Loucy (cell line): ENCODE measurements around the gene NXPH1.

Source experiments
- H2AFZ ChIP-seq: fragments of 200-600 bp; sonication (generic); 2 replicates; pipeline ENCODE4 v1.6.0; 2016; ENCODE audit warnings: antibody characterized with exemption, mild to moderate bottlenecking, low read length, moderate library complexity
- H3F3A ChIP-seq: fragments of 200-600 bp; 2 replicates; pipeline ENCODE4 v1.6.0; 2016; ENCODE audit warnings: antibody characterized with exemption, low read depth, mild to moderate bottlenecking
- H3K27me3 ChIP-seq: fragments of 200-600 bp; sonication (generic); 2 replicates; pipeline ENCODE4 v1.6.1; 2014; ENCODE audit warnings: low read length, mild to moderate bottlenecking; ENCODE audit not compliant: insufficient read depth, poor library complexity, severe bottlenecking
- H3K36me3 ChIP-seq: fragments of 200-600 bp; sonication (generic); 2 replicates; pipeline ENCODE4 v1.6.1; 2016; ENCODE audit warnings: low read length; ENCODE audit not compliant: insufficient read depth
- H3K4me1 ChIP-seq: fragments of 200-600 bp; sonication (generic); 2 replicates; pipeline ENCODE4 v1.5.1; 2014; ENCODE audit warnings: low read length, mild to moderate bottlenecking; ENCODE audit not compliant: insufficient read depth, poor library complexity, severe bottlenecking
- H3K4me2 ChIP-seq: fragments of 200-600 bp; sonication (generic); 2 replicates; pipeline ENCODE4 v1.6.0; 2014; ENCODE audit warnings: antibody characterized with exemption, low read length, low read depth, mild to moderate bottlenecking; ENCODE audit not compliant: poor library complexity, severe bottlenecking
- H3K4me3 ChIP-seq: fragments of 200-600 bp; sonication (generic); 2 replicates; pipeline ENCODE4 v1.5.1; 2014; ENCODE audit warnings: low read length, mild to moderate bottlenecking, mixed read lengths; ENCODE audit not compliant: poor library complexity, severe bottlenecking
- H3K79me2 ChIP-seq: fragments of 200-600 bp; sonication (generic); 2 replicates; pipeline ENCODE4 v1.6.1; 2014; ENCODE audit warnings: low read length; ENCODE audit not compliant: insufficient read depth
- H3K9ac ChIP-seq: fragments of 200-600 bp; sonication (generic); 2 replicates; pipeline ENCODE4 v1.6.0; 2014; ENCODE audit warnings: mild to moderate bottlenecking, low read depth, low read length, moderate library complexity; ENCODE audit not compliant: poor library complexity, severe bottlenecking
- H3K9me2 ChIP-seq: fragments of 200-600 bp; sonication (generic); replicated peaks from 2 replicates; pipeline ENCODE4 v1.6.1; 2016; ENCODE audit warnings: low read depth, low read length, mixed read lengths
- H3K9me3 ChIP-seq: fragments of 200-600 bp; sonication (generic); 2 replicates; pipeline ENCODE4 v1.6.1; 2014; ENCODE audit warnings: mild to moderate bottlenecking, antibody characterized with exemption, low read length, low read depth; ENCODE audit not compliant: insufficient read depth
- H4K20me1 ChIP-seq: fragments of 200-600 bp; sonication (generic); 2 replicates; pipeline ENCODE4 v1.6.0; 2014; ENCODE audit warnings: antibody characterized with exemption, low read length, mild to moderate bottlenecking; ENCODE audit not compliant: insufficient read depth, poor library complexity, severe bottlenecking
- EZH2phosphoT487 ChIP-seq: fragments of 200-600 bp; IDR thresholded peaks from 2 replicates; pipeline ENCODE4 v1.6.1; 2018; ENCODE audit warnings: antibody characterized with exemption, mild to moderate bottlenecking, moderate library complexity, borderline replicate concordance
- TF ChIP-seq, protein P1 (sequence below): fragments of 200-600 bp; sonication (generic); conservative IDR thresholded peaks from 2 replicates; pipeline ENCODE4 v1.5.1; 2014; ENCODE audit warnings: mild to moderate bottlenecking, antibody characterized with exemption, low read length

NXPH1 gene

DNA sequence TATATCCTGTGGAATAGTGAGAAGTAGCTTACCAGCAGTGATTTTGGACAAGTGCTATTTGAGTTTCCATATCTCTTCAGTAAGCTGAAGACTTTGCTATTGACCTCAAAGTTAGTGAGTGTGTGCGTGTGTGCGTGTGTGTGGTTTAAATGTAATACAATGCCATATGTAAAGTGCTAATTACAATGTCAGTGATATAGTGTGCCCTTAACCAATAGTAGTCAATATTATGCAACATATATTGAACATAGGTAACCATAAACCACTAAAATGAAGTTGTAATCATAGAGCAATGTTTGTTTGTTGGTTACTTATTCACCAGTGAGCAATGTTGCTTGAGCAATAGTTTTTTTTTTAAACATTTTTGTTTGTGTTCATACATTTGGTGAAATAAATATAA is 309.4 kb downstream of the NXPH1 start:
- no peaks in the 10 kb centered on the region for H3F3A ChIP-seq

DNA sequence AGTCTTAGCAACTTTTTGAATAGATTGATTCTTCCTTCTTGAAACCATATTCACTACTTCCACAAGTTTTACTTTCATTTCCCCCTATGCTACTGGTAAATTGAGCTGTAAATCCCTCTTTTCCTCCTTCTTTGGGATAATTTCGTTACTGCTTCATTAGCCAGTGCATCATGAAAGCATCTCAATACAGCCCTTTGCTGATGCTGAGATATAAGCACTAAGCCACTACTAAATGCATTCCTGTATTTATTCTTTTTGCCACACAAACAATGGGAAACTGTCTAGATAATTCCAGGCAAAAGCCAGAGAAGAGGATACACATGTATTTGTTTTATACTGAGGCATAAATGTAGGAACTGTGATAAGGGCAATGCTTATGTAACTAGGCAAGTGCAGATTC is 313.9 kb downstream of the NXPH1 start:
- Histone ChIP-seq H3K9ac (no peak overlapping the region), H3K36me3 (no peaks in the 10 kb centered on the region), H3K79me2 (no peaks in the 10 kb centered on the region), H3K4me2 (no peak overlapping the region), H3K9me2 (no peaks in the 10 kb centered on the region), H3F3A (no peaks in the 10 kb centered on the region), H3K4me3 (no peak overlapping the region), H2AFZ (peak overlapping the region; percentile 37), H3K4me1 (no peaks in the 10 kb centered on the region), H3K27me3 (no peaks in the 10 kb centered on the region), H3K9me3 (no peaks in the 10 kb centered on the region), H4K20me1 (no peaks in the 10 kb centered on the region)
- TF ChIP-seq, protein P1, sequence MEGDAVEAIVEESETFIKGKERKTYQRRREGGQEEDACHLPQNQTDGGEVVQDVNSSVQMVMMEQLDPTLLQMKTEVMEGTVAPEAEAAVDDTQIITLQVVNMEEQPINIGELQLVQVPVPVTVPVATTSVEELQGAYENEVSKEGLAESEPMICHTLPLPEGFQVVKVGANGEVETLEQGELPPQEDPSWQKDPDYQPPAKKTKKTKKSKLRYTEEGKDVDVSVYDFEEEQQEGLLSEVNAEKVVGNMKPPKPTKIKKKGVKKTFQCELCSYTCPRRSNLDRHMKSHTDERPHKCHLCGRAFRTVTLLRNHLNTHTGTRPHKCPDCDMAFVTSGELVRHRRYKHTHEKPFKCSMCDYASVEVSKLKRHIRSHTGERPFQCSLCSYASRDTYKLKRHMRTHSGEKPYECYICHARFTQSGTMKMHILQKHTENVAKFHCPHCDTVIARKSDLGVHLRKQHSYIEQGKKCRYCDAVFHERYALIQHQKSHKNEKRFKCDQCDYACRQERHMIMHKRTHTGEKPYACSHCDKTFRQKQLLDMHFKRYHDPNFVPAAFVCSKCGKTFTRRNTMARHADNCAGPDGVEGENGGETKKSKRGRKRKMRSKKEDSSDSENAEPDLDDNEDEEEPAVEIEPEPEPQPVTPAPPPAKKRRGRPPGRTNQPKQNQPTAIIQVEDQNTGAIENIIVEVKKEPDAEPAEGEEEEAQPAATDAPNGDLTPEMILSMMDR = no peak
- TF ChIP-seq EZH2phosphoT487 = no peak

More for the DNA sequence above, 309.4 kb downstream of the NXPH1 start:
- Histone ChIP-seq H3K27me3 (no peaks in the 10 kb centered on the region), H3K4me3 (no peak overlapping the region), H4K20me1 (no peaks in the 10 kb centered on the region), H3K4me2 (no peak overlapping the region), H3K4me1 (no peaks in the 10 kb centered on the region), H3K9me2 (no peaks in the 10 kb centered on the region), H3K36me3 (no peaks in the 10 kb centered on the region), H3K79me2 (no peaks in the 10 kb centered on the region), H3K9me3 (no peaks in the 10 kb centered on the region), H2AFZ (no peak overlapping the region), H3K9ac (no peak overlapping the region)
- no peak for TF ChIP-seq EZH2phosphoT487
- TF ChIP-seq, protein P1 = no peak

DNA sequence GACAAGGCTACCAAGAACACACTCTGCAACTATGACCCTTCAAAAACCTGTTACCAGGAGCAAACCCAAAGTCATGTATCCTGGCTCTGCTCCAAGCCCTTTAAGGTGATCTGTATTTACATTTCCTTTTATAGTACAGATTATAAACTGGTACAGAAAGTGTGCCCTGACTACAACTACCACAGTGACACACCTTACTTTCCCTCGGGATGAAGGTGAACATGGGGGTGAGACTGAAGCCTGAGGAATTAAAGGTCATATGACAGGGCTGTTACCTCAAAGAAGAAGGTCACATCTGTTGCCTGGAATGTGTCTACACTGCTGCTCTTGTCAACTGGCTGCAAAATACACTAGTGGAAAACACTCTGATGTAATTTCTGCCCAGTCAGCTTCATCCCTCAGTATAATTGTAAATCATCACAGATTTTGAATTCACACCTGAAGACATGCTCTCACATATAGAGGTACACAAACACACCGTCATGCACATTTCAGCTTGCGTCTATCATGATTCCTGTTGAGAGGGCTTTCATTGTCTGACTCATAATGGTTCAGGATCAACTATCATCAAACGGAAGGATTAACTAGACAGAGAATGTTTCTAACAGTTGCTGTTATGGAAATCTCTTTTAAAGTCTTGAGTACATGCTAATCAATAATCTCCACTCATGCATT is 318.3 kb downstream of the NXPH1 start:
- Histone ChIP-seq H3K79me2 (no peaks in the 10 kb centered on the region), H3K36me3 (no peaks in the 10 kb centered on the region), H3K4me2 (no peak overlapping the region), H4K20me1 (no peaks in the 10 kb centered on the region), H3K27me3 (no peaks in the 10 kb centered on the region), H3K9me2 (no peaks in the 10 kb centered on the region), H3K4me3 (no peak overlapping the region), H3K4me1 (no peaks in the 10 kb centered on the region), H3K9me3 (no peaks in the 10 kb centered on the region), H3K9ac (no peak overlapping the region), H3F3A (no peaks in the 10 kb centered on the region), H2AFZ (no peak overlapping the region)
- TF ChIP-seq, protein P1 = no peak
- TF ChIP-seq EZH2phosphoT487 = no peak
